Activated CD4-positive, alpha-beta T cell treated with anti-CD3 and anti-CD28 coated beads, Interleukin-2, amount 50 U/mL, for 24 hours (primary cell): Measurements from ENCODE around the gene DMGDH.
"Not testable (repeated sequence)": the region's sequence is repeated elsewhere in the genome, so short reads cannot be mapped to it uniquely, and the experiment has no call there.

ENCODE experiments used
- DNase-seq, 2 donors: peaks; one replicate each; pipeline ENCODE4 v3.0.0-alpha.2; 2020; ENCODE audit warnings: low read depth in 1 of 2, low spot score in 1 of 2

DMGDH gene

DNA sequence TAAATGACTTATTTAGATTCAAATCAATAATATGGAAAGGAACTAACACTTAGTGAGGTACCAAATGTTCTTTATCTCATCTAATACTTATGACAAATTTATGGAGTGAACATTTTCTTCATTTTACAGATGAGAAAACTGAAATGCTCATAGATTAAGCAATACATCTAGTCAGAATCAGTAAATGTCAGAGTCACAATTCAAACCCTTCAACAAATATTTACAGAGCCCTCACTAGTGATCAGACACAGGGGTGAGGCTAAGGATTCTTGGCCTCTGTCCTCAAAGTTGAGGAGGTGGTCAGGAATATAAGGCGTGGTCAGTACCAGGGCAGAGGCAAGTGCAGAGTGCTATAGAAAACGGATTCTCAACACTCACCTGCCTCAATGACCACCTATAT lies 54.8 kb downstream of the DMGDH start:
- DNase-seq, result no peak

DNA sequence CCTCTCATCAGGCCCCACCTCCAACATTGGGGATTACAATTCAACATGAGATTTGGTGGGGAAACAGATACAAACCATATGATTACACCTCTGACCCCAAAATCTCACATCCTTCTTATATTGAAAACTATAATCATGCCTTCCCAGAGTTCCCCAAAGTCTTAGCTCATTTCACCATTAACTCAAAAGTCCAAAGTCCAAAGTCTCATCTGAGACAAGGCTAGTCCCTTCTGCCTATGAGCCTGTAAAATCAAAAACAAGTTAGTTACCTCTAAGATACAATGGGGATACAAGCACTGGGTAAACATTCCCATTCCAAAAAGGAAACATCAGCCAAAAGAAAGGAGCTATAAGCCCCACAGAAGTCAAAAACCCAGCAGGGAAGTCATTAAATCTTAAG lies 57.6 kb downstream of the DMGDH start:
- DNase-seq, result no peak

DNA sequence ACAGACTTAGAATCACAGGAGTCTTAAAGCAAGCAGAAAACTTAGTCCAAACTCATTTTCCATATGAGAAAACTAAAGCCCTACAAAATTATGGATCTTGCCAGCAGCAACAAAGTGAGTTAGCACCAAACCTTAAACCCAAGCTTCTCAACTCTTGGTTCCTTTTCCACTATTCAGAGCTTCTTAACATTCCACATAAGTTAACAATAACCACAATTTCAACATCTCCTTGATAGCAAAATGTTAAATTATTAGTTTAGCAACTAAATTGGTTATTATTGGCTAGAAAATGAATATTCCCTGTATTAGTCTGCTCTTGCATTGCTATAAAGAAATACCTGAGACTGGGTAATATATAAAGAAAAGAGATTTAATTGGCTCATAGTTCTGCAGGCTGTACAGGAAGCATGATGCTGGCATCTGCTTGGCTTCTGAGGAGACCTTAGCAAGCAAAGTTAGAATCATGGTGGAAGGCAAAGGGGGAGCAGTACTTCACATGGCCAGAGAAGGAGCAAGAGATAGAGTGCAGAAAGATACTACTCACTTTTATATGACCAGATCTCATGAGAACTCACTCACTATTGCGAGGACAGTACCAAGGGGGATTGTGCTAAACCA lies 58.1 kb downstream of the DMGDH start:
- DNase-seq, result no peak

DNA sequence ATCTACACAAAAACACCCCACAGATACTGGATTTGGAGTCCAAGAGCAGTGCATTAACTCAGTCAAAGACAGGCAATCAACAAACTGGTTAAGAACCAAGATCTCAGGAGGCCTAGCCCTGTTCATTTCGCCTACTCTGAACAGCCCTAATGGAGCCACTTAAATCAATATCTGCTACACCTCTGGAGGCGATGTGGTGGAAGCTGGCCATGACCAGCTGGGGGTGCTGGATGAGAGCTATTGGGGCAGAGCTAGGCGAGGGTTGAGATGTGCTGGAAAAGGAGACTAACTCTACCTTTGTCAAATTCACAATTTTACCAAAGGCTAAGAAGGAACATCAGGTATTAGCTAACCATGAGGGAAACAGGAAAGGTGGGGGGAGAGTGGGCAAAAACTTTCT lies 61.1 kb downstream of the DMGDH start:
- no peak for DNase-seq

DNA sequence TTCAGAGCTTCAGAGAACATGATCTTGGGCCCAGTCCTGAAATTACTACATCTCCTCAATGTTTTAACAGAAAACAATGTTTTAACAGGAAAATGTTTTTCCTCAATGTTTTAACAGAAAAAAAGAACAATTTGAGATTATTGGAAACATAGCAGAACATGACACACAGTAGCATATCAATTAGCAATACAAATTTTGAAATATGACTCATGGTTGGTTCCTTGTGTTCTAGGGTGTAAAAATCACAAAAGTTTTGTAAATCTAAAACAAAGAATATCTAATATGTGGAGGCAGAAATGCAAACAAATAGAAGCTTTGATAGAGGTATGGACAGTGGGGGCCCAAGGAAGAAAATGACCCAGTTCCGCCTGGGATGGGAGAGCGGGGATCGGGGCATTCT lies 61.6 kb downstream of the DMGDH start:
- DNase-seq, result no peak

DNA sequence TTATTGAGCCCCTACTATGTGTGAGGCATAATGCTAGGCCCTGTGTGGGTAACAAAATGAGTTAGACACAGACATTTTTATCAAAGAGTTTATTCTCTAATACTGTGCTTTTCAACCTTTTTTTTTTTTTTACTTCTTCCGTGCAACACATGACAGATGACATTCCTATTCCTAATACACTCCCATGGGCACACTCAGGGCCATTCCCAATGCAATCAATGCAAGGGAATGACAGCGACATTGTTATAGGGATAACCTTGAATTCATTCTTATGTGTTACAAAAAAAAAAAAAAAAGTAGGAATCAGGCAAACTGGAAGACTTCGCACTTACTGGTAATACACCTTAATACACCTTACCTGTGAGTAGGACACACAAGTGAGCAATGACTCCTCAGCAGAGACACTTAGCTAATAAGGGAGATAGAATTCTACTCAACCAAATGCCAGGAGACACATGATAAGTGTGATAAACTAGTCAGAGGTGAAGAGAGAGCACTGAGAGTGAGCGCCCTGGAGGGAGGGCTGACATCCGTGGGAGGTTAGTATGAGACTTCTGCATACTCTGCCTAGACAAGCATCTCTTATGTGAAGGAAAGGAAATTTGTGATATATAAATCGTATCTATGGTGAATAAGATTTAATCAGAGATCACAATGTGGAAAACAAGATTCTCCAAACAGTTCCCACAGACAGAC lies 63.4 kb downstream of the DMGDH start:
- no peak for DNase-seq

DNA sequence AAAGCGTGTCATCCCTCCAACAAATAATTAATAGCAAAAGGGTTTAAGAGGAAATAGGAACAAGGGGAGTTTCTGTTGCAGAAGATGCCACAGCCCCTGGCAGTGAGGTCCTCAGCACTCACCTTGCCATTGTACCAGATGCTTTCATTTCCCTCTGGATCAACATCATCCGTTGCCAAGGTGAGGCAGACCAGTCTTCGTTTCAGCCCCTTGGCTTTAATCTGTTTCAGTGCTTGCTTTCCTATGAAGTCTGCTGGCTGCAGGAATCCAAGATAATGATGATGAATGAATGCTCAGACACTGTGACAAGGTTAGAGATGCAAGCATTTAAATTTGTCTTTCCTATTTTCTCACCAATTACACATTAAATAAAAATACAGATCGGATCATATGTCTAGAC lies 64.3 kb downstream of the DMGDH start:
- no peak for DNase-seq

DNA sequence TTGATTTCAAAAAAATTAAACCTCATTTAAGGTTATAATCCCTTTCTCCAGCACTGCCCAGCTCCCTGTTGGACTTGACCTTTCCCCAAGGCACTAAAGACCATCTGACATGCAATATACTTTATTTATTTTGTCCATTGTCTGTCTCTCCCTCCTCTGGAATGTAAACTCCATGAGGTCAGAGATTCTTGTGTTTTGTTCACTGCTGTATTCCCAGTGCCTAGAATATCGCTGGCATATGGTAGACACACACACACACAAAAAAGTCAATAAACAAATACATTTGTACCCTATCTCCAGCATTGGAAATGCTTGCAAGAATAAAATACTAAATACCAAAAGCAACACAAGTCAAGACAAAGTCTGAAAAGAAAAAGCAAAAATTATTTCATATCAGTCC lies 67.1 kb downstream of the DMGDH start:
- DNase-seq, result no peak

DNA sequence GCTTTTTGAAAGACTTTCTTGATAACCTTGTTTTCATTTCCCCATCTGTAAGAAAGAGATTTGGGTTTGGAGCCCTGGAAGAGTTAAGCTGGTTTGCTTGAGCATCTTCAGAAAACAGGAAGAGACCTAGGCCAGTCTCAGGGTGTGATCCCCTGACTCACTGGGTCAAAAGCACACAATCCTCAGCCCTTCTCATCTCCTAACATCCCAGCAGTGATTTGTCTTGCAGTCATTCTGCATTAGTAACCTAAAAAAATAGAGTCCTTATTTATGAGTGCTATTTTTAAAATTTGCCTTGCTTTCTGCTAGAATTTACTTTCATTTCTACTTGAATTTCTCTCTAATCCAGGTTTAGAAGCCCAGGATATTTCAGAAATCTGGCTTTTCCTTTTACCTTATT lies 68.0 kb downstream of the DMGDH start:
- DNase-seq, result no peak

DNA sequence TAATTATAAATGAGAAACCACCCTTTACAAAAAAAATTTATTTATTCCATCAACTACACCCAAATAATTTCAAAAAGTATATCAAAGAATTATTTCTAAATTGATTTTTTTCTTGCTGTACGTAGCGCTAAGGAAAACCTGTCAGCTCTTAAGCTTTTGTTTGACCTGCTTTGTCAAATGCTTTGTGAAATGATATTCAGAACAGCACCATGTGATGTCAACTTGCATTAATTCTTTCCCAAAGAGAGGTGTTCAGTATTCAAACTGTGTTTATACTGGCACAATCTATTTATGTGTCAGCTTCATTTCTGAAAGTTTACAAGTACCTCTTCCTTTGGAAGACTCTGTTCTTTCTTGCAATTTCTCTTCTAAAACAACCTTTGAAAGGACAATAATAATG lies 72.4 kb downstream of the DMGDH start:
- no peak for DNase-seq

DNA sequence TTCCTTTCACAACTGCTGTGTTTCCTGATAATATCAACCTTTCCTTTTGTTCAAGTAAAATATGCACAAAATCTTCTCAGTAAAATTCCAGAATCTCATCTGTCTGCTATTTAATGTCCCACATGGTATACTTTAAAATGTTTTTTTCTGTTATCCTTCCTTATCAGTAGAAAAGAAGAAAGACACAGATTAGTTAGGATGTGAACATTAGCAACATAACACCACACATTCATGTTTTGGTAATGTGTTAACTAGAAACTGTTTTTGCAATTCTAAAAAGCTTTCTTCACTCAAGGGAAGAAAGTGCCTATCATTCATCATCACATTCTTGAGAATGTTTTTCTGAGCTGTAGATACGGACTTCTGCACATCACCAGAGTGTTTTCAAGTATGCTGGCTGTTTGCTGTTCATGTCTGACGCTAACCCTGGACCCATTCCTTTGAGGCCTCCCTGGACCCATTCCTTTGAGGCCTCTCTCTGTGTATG lies 73.9 kb downstream of the DMGDH start:
- DNase-seq, result no peak

DNA sequence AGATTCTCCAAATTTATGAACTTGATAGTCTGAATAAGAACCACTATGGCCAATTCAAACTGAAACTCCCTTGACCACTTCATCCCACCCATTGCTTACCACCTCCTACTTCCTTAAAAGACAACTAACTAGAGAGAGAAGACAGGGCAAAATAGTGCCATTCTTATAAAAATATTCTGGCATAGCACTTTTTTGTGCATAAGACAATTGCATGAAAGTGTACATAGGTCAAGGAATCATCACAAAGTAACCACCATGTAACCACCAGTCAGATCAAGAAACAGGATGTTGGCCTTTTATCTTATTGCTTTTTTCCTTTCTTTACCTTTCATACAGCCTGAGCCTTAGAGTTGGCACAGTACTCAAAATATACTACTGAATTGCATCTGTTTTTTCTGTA lies 76.3 kb downstream of the DMGDH start:
- no peak for DNase-seq

DNA sequence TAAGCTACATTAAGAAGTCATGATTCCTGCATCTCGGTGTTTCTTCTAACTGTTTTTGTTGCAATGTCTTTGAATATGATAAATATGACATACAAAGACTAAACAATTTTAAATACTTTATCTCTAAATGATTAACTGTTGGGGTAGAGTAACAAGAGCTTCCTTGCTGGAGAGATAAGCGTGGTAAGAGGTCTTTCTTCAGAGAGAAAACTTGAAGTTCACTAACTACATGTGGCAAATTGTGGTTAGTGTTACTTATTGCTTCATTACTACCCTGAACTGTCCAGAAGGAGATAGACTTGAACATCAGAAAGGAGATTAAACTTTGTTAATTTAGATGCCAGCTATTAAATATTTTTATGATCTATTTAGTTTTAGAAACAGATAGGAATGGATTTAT lies 77.3 kb downstream of the DMGDH start:
- no peak for DNase-seq

DNA sequence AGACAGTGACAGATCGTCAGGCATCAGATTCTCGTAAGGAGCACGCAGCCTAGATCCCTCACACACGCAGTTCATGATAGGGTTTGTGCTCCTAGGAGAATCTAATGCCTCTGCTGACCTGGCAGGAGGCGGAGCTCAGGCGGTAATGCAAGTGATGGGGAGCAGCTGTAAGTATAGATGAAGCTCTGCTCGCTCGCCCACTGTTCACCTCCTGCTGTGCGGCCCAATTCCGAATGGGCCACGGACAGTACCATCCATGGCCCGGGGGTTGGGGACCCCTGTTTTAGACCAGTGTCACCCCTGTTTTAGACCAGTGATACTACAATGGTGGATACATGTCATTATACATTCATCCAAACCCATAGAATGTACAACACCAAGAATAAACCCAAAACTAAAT lies 80.4 kb downstream of the DMGDH start:
- no peak for DNase-seq

DNA sequence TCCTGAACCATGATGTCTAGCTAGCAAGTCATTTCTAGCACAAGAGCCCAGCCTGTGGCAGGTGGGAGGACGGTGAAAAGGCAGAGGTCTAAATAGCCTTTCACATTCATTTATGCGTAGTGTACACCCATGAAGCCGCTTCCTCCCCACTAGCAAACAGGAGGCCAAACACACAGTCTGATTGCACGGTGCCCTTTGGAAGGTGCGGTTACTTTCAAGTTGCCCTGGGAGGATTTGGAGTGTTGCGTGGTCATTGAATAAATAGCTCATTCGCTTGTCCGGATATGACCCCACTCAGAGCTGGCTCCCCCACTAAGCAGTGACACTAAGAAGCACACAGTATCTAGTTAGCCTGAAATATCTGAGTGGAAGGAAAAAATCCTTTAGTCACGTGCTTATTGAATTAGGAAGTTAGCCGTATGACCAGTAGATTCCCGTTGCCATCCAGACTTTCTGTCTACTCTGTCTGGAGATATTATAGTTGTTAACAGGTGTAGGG lies 83.7 kb downstream of the DMGDH start:
- peak; percentile 15 to 41 for DNase-seq

DNA sequence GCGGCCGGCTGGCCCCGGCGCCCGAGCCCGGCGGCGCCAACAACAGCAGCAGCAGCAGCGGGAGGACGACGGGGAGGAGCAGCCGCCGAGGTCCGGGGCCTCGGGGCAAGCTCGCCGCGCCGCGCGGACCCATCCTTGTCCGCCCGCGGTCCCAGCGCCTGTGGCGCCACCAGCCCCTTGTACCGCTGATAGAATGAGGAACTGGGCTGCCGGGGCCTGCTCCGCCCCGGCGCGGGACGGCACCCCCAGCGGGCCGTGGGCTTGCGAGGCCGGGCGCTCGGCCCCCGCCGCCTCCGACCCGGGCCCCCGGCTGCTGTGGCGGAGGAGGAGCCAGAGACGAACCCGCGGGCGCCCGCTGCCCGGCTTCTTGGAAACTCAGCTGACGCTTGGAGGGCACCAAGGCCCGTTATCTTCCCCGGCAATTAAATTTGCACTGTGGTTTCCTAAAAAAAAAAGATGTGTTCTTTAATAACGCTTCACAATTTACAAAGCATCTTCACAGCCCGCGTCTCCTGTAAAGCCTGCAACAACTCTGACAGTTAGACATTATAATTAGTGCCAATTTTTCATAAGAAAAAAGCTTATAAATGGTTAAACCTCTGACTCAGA lies 84.3 kb downstream of the DMGDH start, which contains the start of gene ARSB:
Gene ARSB, minus strand, starts transcription at position 195 of the 609 bp plus-strand sequence. Its CDS starts 62 bp downstream, at position 133.
- DNase-seq, result peak; percentile 29 to 33

DNA sequence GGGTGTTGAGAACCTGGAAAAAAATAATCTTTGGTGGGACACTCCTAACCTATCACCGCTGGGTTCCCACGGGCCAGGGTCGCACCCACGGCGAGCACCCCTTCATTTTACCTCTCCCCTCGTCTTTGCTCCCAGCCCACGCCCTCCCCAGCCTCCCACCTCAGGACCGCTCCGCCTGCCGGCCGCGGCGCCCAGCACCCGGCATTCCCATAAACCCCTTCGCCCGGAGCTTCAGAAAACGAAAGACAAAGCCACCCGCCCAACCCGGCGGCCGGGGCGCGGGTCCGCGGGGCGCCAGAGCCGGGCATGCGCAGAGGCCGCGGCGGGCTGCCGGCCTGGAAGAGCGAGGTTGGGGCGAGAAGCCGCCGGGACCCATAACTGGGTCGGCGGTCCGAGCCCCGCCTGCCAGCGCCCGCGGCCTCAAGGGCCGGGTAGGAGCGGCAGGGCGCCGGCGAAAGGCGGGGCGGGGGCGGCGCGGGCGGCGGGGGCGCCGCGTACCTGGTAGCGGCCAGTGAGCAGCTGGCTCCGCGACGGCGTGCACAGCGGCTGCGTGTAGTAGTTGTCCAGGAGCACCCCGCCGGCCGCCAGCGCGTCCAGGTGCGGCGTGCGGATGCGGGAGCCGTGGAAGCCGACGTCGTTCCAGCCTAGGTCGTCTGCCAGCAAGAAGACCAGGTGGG lies 84.9 kb downstream of the DMGDH start:
- peak; percentile 51 to 71 for DNase-seq

DNA sequence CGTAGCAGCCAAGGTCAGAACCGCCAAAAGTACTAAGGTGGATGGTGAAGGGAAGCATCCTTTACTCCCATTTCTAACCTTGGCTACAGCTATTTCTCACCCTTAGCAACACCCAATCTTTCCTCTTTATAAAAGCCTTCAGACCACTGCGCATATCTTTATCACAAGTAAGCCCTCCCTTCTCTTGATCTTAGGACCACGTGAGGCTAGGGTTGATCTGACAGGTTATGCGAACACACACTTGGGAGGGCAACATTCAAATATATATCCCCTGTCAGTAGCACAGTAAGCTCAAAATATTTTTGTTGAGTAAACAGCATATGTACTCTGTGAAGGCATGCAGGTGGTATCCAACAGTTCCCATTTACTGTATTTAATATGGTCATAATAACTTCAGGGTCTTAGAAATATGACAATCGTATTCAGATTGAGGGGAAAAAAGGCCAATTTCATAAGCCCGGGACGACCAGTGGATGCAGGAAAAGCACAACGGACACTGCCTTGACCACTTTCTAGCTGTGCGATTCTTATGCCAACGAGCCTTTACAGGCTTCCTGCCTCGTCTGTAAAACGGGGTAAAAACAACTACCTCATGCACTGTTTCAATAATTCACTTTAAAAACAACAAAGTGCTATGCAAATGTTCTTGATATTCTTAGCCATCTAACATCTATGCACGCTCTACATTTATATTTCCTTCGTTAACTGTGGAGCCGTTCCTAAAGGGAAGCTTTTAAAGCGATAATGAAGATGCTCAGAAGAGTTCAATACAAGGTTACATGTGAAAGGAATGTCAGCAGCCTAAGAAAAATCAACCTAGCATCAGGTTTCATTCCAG lies 85.7 kb downstream of the DMGDH start:
- no peak for DNase-seq

DNA sequence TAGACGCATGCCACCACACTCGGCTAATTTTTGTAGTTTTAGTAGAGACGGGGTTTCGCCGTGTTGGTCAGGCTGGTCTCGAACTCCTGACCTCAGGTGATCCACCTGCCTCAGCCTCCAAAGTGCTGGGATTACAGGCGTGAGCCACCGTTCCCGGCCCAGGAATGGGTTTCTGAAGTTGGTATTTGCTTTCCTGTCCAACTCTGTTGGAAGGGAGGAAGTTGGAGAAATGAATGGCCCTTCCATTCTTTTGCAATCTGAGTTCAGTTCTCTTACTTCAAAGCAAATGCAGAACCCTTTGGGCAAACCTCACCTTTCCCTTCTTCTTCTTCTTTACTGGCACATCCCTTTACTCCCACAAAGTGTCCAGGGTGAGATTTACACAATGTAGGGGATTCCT lies 86.3 kb downstream of the DMGDH start:
- DNase-seq, result not testable (repeated sequence)

DNA sequence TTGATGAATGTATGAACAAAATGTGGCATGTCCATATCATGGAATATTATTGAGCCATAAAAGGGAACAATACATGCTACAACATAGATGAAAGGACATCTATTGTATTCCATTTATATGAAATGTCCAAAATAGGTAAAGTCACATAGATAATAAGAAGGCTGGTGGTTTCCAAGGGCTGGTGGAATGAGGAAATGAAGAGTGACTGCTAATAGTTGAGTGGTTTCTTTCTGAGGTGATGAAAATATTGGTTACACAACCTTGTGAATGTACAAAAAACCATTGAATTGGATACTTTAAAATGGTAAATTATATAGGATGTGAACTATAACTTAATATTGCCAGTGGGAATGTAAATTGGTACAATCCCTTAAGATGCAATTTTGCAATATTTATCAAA lies 89.6 kb downstream of the DMGDH start:
- no peak for DNase-seq
